Activated effector memory CD4-positive, alpha-beta T cell treated with Interleukin-2 at 50 U/mL for 16 hours (primary cell): ENCODE measurements around the gene ALOX15.
"Not testable (repeated sequence)": the region's sequence is repeated elsewhere in the genome, so short reads cannot be mapped to it uniquely, and the experiment has no call there.

ENCODE experiments used
- DNase-seq: peaks from one replicate; pipeline ENCODE4 v3.0.0-alpha.2; 2020

The ALOX15 gene

GRCh38 chr17:4590981-4591453 lies 50.5 kb downstream of the ALOX15 start:
- DNase-seq = no peak

DNA sequence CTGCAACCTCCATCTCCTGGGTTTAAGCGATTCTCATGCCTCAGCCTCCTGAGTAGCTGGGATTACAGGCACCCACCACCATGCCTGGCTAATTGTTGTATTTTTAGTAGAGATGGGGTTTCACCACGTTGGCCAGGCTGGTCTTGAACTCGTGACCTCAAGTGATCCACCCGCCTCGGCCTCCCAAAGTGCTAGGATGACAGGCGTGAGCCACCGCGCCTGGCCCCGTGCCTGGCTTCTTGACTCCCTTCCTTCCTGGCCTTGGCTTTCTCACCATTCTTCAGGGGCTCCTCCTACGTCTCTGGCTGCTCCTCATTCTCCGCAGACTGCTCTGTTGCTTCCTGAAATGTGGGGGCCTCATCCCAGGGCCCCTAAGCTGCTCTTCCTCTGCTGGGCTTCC lies 51.4 kb downstream of the ALOX15 start:
- not testable (repeated sequence) for DNase-seq

DNA sequence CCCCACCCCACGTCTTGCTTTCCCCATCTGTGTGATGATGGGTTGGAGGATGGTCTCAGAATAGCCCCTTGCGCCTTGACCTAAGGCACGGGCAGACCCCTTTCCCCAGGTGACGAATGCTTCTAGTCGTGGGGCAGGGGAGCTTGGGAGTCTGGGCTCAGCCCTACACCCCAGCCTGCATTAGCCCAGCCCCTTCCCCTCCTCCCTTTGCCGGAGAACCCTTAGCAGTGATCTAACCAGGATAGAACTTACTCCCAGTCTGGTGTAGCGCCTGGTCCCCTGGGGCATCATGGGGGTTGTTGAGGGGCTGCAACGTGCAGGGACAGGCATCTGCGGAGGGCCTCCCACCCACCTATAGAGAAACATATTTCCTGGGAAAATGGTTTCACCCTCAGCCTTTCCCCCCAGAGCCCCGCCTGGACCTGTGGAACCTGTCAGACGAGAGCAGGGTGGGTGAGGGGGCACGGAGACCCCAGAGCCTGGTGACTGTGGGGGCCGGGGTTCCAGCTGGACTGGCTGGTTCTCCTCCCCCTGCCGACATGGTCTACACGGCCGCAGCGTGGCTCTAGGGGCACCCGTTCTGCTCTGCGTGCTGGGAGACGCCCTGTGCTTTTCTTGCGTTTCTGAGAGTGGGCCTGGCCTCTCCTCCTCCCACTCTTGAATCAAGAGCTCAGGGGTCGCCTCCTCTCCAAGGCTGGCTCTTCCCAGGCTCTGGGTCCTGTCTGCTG lies 52.4 kb downstream of the ALOX15 start:
- no peak for DNase-seq

- DNase-seq = no peak
Observed at GRCh38 chr17:4588391-4588790, 53.1 kb downstream of the ALOX15 start.

GRCh38 chr17:4587803-4588202 lies 53.7 kb downstream of the ALOX15 start:
- no peak for DNase-seq

GRCh38 chr17:4587195-4587594 lies 54.3 kb downstream of the ALOX15 start:
- no peak for DNase-seq

DNA sequence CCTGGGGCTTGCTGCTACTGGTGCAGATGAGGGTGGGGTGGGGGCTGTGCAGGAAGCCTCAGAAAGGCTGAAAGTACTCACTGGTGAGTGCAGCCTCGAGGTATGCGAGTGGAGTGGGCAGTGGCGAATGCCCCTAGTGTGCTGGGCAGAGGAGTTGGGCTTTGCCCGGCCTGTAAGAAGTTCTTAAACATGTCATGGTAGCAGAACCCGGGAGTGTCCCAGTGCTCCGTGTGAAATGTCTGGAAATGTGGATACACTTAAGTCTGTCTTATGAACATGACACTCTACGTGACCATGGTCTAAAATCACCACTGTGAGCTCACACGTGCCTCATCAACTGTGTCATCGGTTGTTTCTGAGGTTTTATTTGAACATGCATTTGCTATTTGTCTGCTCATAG lies 55.4 kb downstream of the ALOX15 start:
- DNase-seq = no peak

DNA sequence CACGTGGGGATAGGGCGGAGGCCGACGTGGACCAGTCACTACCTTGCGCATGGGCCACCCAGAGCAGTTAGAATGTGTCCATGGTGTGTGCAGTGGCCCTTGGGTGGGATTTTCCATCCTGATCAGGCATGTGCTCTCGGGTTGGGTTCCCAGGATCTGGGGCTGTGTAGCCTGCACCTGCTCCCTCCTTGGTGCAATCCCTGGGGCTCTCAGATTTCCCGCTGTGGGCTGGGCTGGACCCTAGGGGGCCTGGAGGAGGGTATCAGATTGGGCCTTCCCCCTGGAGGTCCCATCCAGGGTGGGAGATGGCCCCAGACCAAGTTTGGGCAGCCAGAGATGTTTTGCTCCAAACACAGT lies 55.9 kb downstream of the ALOX15 start:
- no peak for DNase-seq

DNA sequence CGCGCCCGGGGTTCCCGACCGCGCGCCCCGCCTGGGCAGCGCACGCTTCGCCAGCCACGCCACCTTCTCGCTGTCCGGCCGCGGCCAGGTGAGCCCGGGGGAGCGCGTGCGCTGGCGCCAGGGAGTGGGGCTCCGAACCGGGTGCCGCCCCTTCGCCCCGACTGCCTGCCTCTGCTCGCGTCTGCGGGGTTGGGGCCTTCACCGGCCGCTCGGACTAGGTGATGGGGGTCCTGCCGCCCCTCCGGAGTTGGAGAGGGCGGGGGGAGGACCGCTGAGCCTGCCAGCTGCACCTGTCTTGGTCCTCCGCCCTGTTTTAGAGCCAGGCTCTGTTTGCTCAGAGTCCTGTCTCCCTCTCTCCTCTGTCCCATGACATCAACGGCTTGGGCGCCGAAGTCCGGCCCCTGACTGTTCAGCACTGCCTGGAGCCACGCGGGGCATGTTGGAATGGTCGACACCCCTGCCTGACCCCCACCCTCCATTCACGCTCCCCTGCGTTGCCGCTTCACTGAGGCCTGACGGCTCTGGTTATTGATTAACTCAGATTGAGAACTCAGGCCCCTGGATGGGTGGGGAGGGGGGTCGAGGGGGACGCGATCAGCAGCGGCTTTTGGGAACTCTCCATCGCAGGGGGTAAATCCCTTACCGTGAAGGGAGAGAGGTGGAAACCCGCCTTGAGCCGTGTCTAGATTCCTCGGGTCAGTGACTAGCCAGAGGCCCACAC lies 56.4 kb downstream of the ALOX15 start:
- no peak for DNase-seq

GRCh38 chr17:4584101-4584916 lies 57.2 kb downstream of the ALOX15 start, which contains the start of gene SMTNL2:
SMTNL2 (plus strand) TSS chr17:4584529; CDS start chr17:4584606, 77 bp downstream.
- no peak for DNase-seq

DNA sequence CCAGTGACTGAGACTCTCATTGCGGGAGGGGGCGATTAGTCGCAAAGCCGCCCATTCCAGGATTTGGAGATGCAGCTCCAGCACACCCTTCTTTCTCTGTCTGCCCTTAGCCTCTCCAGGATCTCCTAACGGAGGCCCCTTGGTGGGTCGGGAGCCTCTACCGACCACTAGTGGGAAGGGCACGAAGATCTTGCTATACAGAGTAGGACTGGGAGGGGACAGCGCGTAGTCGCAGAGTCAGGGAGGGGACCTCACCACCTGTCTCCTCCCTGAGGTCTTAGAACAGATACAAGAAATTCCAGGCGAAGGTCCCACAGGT lies 57.7 kb downstream of the ALOX15 start:
- DNase-seq = no peak

DNA sequence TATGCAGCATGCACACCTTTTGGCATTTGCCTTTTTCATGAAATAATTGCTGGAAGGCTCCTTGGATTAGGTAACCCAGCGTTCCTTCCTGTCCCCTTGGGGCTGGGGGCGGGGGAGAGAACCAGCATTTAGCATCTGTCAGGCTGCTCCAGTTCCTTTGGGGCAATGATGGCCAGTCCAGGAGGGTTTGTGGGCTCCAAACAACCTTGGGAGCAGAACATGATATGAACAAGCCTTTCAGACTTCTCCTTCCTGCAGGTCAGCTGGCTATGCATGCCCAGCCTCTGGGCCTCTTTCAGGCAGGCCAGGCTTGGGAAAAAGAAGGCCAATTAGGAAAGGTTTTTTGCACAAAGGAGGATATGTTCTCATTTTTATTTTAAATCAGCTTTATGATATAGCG lies 58.3 kb downstream of the ALOX15 start:
- DNase-seq = no peak

GRCh38 chr17:4582691-4583090 lies 58.8 kb downstream of the ALOX15 start:
- DNase-seq = no peak

DNA sequence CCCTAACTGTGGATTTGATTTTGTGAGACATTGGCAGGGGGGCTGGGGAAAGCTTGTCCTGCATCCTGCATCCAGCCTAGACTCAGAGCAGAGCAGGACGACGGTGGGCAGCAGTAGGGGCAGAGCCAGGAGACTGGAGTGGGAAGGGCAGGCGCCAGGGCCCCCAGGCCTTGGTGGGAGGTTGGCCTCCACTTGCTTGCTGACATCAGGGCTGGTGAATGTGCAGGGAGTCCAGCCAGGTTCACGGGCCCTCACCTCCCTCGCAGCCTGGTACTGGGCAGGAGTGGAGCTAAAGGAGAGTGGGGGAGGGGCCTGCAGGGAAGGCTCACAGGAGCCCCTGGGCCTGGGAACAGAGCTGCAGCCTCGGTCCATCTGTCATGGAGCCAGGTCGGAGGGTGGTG lies 59.4 kb downstream of the ALOX15 start:
- DNase-seq = no peak
